NT2/D1 (cell line): ENCODE results near the gene ZNF419.
"Not testable (repeated sequence)": the region's sequence is repeated elsewhere in the genome, so short reads cannot be mapped to it uniquely, and the experiment has no call there.

ENCODE experiments used
- DNase-seq: peaks from one replicate; pipeline ENCODE4 v3.0.0-alpha.2; 2011; ENCODE audit warnings: low read depth, low spot score
- H3K27me3 ChIP-seq: 2 replicates; pipeline ENCODE4 v1.6.0; 2011; ENCODE audit warnings: mild to moderate bottlenecking; ENCODE audit not compliant: insufficient read length, insufficient read depth
- H3K36me3 ChIP-seq: 2 replicates; pipeline ENCODE4 v1.6.1; 2011; ENCODE audit warnings: mild to moderate bottlenecking, low read length, mixed read lengths; ENCODE audit not compliant: insufficient read depth, insufficient read length
- H3K4me1 ChIP-seq: 2 replicates; pipeline ENCODE4 v1.5.1; 2011; ENCODE audit not compliant: insufficient read depth, insufficient read length
- H3K4me3 ChIP-seq: 2 replicates; pipeline ENCODE4 v1.5.1; 2011; ENCODE audit warnings: low read depth; ENCODE audit not compliant: insufficient read length
- H3K9ac ChIP-seq: 2 replicates; pipeline ENCODE4 v1.6.0; 2011; ENCODE audit warnings: low read depth; ENCODE audit not compliant: insufficient read length
- H3K9me3 ChIP-seq: 2 replicates; pipeline ENCODE4 v1.5.1; 2011; ENCODE audit warnings: mild to moderate bottlenecking, low read length; ENCODE audit not compliant: insufficient read depth
- SUZ12 ChIP-seq: IDR thresholded peaks from 2 replicates; pipeline ENCODE4 v1.6.1; 2011; ENCODE audit not compliant: insufficient read length, insufficient read depth; ENCODE audit errors: extremely low read depth
- YY1 ChIP-seq: IDR thresholded peaks from 2 replicates; pipeline ENCODE4 v1.6.1; 2011; ENCODE audit not compliant: insufficient read length, insufficient read depth
- ZNF274 ChIP-seq: IDR thresholded peaks from 2 replicates; pipeline ENCODE4 v1.6.1; 2011; ENCODE audit warnings: mild to moderate bottlenecking, low read depth, low read length

ZNF419 gene

GRCh38 chr19:57466489-57466888 is 21.1 kb upstream of the ZNF419 start:
- no peak for DNase-seq
- H3K9me3 ChIP-seq = peaks cover 16% of the 10 kb centered on the region

GRCh38 chr19:57473646-57474045 is 13.9 kb upstream of the ZNF419 start:
- H3K4me3 ChIP-seq = no peak overlapping the region
- no peaks in the 10 kb centered on the region for H3K27me3 ChIP-seq
- H3K4me1 ChIP-seq = no peaks in the 10 kb centered on the region
- peaks cover 47% of the 10 kb centered on the region for H3K36me3 ChIP-seq
- H3K9ac ChIP-seq = no peak overlapping the region
- H3K9me3 ChIP-seq = peaks cover 57% of the 10 kb centered on the region
- TF ChIP-seq ZNF274 = no peak
- no peak for TF ChIP-seq YY1
- TF ChIP-seq SUZ12 = no peak
- no peak for DNase-seq

More at GRCh38 chr19:57466489-57466888, 21.1 kb upstream of the ZNF419 start:
- no peak for TF ChIP-seq ZNF274
- TF ChIP-seq SUZ12 = no peak
- no peak for TF ChIP-seq YY1
- H3K27me3 ChIP-seq = no peaks in the 10 kb centered on the region
- peaks cover 6% of the 10 kb centered on the region for H3K36me3 ChIP-seq
- H3K4me3 ChIP-seq = no peak overlapping the region
- H3K4me1 ChIP-seq = peaks cover 5% of the 10 kb centered on the region
- no peak overlapping the region for H3K9ac ChIP-seq

GRCh38 chr19:57477191-57478008 is 10.2 kb upstream of the ZNF419 start, which contains the start of gene ZNF772:
ZNF772 (minus strand) TSS chr19:57477566; CDS start chr19:57477309, 257 bp downstream.
- H3K27me3 ChIP-seq = no peaks in the 10 kb centered on the region
- peak; percentile 87 for DNase-seq
- peak within 1 kb of the TSS; percentile 88 for H3K9ac ChIP-seq
- H3K36me3 ChIP-seq = peaks cover 42% of the 10 kb centered on the region
- TF ChIP-seq YY1 (no peak), ZNF274 (no peak)
- peaks cover 39% of the 10 kb centered on the region for H3K9me3 ChIP-seq
- H3K4me3 ChIP-seq = peak within 1 kb of the TSS; percentile 86
- no peaks in the 10 kb centered on the region for H3K4me1 ChIP-seq

- not testable (repeated sequence) for H3K9me3 ChIP-seq, H3K4me1 ChIP-seq, H3K27me3 ChIP-seq, DNase-seq
- H3K9ac ChIP-seq = peak overlapping the region; percentile 64
- H3K36me3 ChIP-seq = peaks cover 26% of the 10 kb centered on the region
- peak overlapping the region; percentile 20 for H3K4me3 ChIP-seq
Observed at GRCh38 chr19:57488299-57488644, 722 bp downstream of the ZNF419 start.

- not testable (repeated sequence) for H3K9me3 ChIP-seq, H3K4me1 ChIP-seq, H3K9ac ChIP-seq, DNase-seq, H3K4me3 ChIP-seq, H3K27me3 ChIP-seq
- peaks cover 21% of the 10 kb centered on the region for H3K36me3 ChIP-seq
Observed at GRCh38 chr19:57499332-57499679, 11.8 kb downstream of the ZNF419 start.

GRCh38 chr19:57499680-57500395 is 12.3 kb downstream of the ZNF419 start, which contains the start of gene ZNF773:
ZNF773 (plus strand) TSS chr19:57499938; CDS start chr19:57500081, 143 bp downstream.
- Histone ChIP-seq H3K36me3 (peaks cover 23% of the 10 kb centered on the region), H3K9ac (peak within 1 kb of the TSS; percentile 88), H3K4me3 (peak within 1 kb of the TSS; percentile 60)
- H3K4me1 ChIP-seq, H3K27me3 ChIP-seq, H3K9me3 ChIP-seq: not testable (repeated sequence)
- DNase-seq = peak; percentile 84

- peak overlapping the region; percentile 50 for H3K9ac ChIP-seq
- peaks cover 27% of the 10 kb centered on the region for H3K36me3 ChIP-seq
- not testable (repeated sequence) for H3K9me3 ChIP-seq, DNase-seq, H3K4me1 ChIP-seq, H3K27me3 ChIP-seq
- peak overlapping the region; percentile 36 for H3K4me3 ChIP-seq
Observed at GRCh38 chr19:57500400-57500799, 12.8 kb downstream of the ZNF419 start.

- no peak overlapping the region for H3K4me3 ChIP-seq
- no peaks in the 10 kb centered on the region for H3K4me1 ChIP-seq
- DNase-seq = no peak
- H3K9ac ChIP-seq = no peak overlapping the region
- TF ChIP-seq YY1 (no peak), ZNF274 (no peak), SUZ12 (no peak)
- no peaks in the 10 kb centered on the region for H3K9me3 ChIP-seq
- H3K36me3 ChIP-seq = peaks cover 54% of the 10 kb centered on the region
- no peaks in the 10 kb centered on the region for H3K27me3 ChIP-seq
Observed at GRCh38 chr19:57506163-57506562, 18.6 kb downstream of the ZNF419 start.
